Osteoblast (primary cell): ENCODE measurements around the gene SSPN. TPM values are rescaled to one million over a fixed set of nuclear protein-coding genes. Genes with fewer than 3 reads are reported as not detected.

ENCODE experiments used
- DNase-seq: peaks from one replicate; pipeline ENCODE4 v3.0.0; 2011; ENCODE audit warnings: low spot score, mixed read lengths; ENCODE audit not compliant: insufficient read length; ENCODE audit errors: missing footprints
- H2AFZ ChIP-seq: 2 replicates; pipeline ENCODE4 v1.6.0; 2011; ENCODE audit warnings: mild to moderate bottlenecking, low read length
- H3K27ac ChIP-seq: 2 replicates; pipeline ENCODE4 v1.5.1; 2011; ENCODE audit warnings: mild to moderate bottlenecking, low read depth, low read length, moderate library complexity
- H3K27me3 ChIP-seq: 2 replicates; pipeline ENCODE4 v1.6.0; 2012; ENCODE audit warnings: mild to moderate bottlenecking, control low read depth, inconsistent platforms, low read length, moderate library complexity; ENCODE audit not compliant: insufficient read depth
- H3K36me3 ChIP-seq: 2 replicates; pipeline ENCODE4 v1.5.1; 2011; ENCODE audit warnings: mild to moderate bottlenecking, low read length, control low read depth, moderate library complexity; ENCODE audit not compliant: insufficient read depth
- H3K4me1 ChIP-seq: 2 replicates; pipeline ENCODE4 v1.5.1; 2011; ENCODE audit warnings: mild to moderate bottlenecking, low read length, control low read depth, moderate library complexity; ENCODE audit not compliant: insufficient read depth
- H3K4me2 ChIP-seq: 2 replicates; pipeline ENCODE4 v1.6.0; 2011; ENCODE audit warnings: mild to moderate bottlenecking, low read length; ENCODE audit not compliant: insufficient read depth
- H3K4me3 ChIP-seq: fragments of 200-600 bp; sonication (generic); 3 replicates; pipeline ENCODE4 v1.5.1; 2012; ENCODE audit warnings: mild to moderate bottlenecking, low read length, inconsistent platforms; ENCODE audit not compliant: insufficient read depth
- H3K79me2 ChIP-seq: 2 replicates; pipeline ENCODE4 v1.6.0; 2012; ENCODE audit warnings: mild to moderate bottlenecking, low read length, control low read depth, inconsistent platforms; ENCODE audit not compliant: insufficient read depth
- H3K9me3 ChIP-seq: 2 replicates; pipeline ENCODE4 v1.5.1; 2011; ENCODE audit warnings: low read depth, low read length, control low read depth
- H4K20me1 ChIP-seq: 2 replicates; pipeline ENCODE4 v1.6.0; 2012; ENCODE audit warnings: mild to moderate bottlenecking, low read length, control low read depth; ENCODE audit not compliant: insufficient read depth
- total RNA-seq: library from RNA; depleted of rRNA; stranded (reverse); fragments of >200 nt; gene quantifications from 2 replicates; pipeline ENCODE4 v1.2.3, GENCODE V29; 2012
- TF ChIP-seq, protein P1 (sequence below): IDR thresholded peaks from 2 replicates; pipeline ENCODE4 v1.5.1; 2011; ENCODE audit warnings: mild to moderate bottlenecking, low read depth, low read length, moderate library complexity; ENCODE audit errors: extremely low read depth

The SSPN gene
- total RNA-seq, 1 donor, result 9.8 TPM

DNA sequence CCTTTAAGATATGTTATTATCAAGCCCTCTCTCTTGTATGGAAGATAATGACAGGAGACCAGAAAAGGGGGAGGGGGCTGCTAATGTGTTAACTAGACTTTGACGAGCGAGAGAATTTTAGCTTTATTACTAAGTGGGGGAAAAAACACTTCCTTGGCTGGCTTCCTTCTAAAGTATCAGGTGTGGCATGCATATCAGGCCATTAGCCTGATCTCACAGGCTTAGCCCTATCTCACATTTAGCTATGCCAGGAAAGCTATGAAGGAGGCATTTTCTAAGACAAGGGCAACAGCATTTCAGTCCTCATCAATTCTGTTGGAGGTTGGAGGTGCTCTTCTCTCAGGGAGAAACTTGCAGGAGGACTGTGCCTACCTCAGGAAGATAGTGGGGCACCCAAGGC is 9.9 kb downstream of the SSPN start:
- DNase-seq, result no peak
- no peak overlapping the region for H2AFZ ChIP-seq
- H3K27ac ChIP-seq, result no peak overlapping the region
- H3K4me1 ChIP-seq, result peaks cover 4% of the 10 kb centered on the region
- peak overlapping the region; percentile 14 for H3K4me2 ChIP-seq
- no peaks in the 10 kb centered on the region for H3K36me3 ChIP-seq
- H3K79me2 ChIP-seq, result no peaks in the 10 kb centered on the region
- no peaks in the 10 kb centered on the region for H3K27me3 ChIP-seq
- no peaks in the 10 kb centered on the region for H3K9me3 ChIP-seq
- TF ChIP-seq, protein P1, sequence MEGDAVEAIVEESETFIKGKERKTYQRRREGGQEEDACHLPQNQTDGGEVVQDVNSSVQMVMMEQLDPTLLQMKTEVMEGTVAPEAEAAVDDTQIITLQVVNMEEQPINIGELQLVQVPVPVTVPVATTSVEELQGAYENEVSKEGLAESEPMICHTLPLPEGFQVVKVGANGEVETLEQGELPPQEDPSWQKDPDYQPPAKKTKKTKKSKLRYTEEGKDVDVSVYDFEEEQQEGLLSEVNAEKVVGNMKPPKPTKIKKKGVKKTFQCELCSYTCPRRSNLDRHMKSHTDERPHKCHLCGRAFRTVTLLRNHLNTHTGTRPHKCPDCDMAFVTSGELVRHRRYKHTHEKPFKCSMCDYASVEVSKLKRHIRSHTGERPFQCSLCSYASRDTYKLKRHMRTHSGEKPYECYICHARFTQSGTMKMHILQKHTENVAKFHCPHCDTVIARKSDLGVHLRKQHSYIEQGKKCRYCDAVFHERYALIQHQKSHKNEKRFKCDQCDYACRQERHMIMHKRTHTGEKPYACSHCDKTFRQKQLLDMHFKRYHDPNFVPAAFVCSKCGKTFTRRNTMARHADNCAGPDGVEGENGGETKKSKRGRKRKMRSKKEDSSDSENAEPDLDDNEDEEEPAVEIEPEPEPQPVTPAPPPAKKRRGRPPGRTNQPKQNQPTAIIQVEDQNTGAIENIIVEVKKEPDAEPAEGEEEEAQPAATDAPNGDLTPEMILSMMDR, result no peak
- peak overlapping the region; percentile 7 for H3K4me3 ChIP-seq
- no peaks in the 10 kb centered on the region for H4K20me1 ChIP-seq

GRCh38 chr12:26205941-26206340 is 10.6 kb downstream of the SSPN start:
- Histone ChIP-seq H3K27me3 (no peaks in the 10 kb centered on the region), H3K36me3 (no peaks in the 10 kb centered on the region), H3K4me2 (no peak overlapping the region), H3K4me1 (peaks cover 4% of the 10 kb centered on the region), H4K20me1 (no peaks in the 10 kb centered on the region), H2AFZ (no peak overlapping the region), H3K27ac (no peak overlapping the region), H3K4me3 (no peak overlapping the region), H3K79me2 (no peaks in the 10 kb centered on the region), H3K9me3 (no peaks in the 10 kb centered on the region)
- TF ChIP-seq, protein P1, result no peak
- no peak for DNase-seq

DNA sequence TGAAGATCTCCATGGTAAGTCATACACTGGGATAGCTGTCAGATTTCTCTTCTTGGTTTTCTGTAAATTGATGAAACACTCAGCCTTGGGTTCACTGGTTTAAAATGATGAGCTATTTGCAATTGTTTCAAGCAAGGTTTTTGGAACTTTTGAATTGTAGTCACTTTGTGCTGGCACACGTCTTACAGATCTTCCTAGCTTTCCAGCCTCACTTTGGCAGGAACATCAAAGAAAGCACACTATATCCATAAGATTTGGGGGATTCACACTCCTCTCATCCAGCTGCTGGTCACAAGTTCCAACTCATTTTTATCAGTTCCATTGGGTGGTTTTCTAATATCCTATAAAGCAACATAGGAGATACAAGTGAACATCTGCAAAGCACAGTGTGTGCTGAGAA is 16.0 kb downstream of the SSPN start:
- H3K4me3 ChIP-seq, result no peak overlapping the region
- TF ChIP-seq, protein P1, result no peak

DNA sequence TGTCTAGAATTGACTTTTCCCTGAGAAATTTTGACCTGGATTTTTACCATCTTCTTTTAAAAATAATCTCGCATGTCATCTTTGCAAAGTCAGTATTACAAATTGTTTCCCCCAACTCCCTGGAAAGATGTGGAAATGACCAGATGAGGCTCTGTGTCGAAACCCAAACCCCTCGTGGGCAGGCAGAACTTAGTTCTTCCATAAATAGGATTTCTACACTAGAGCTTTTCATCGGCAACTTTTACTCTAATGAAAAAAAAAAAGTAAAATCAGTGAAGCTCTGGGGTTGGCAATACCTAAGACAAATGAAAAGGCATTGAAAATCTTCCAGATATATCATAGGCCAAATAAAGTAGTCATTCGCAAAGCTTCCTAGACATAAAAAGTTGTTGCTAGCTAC is 17.0 kb downstream of the SSPN start:
- Histone ChIP-seq H3K4me3 (peak overlapping the region; percentile 44), H3K36me3 (no peaks in the 10 kb centered on the region), H4K20me1 (no peaks in the 10 kb centered on the region), H3K27me3 (no peaks in the 10 kb centered on the region), H3K27ac (peak overlapping the region; percentile 0), H3K4me2 (peak overlapping the region; percentile 39), H2AFZ (peak overlapping the region; percentile 54), H3K9me3 (no peaks in the 10 kb centered on the region), H3K4me1 (peaks cover 10% of the 10 kb centered on the region), H3K79me2 (no peaks in the 10 kb centered on the region)
- TF ChIP-seq, protein P1, result no peak
- no peak for DNase-seq

More for the DNA sequence above, 16.0 kb downstream of the SSPN start:
- Histone ChIP-seq H3K36me3 (no peaks in the 10 kb centered on the region), H4K20me1 (no peaks in the 10 kb centered on the region), H3K27me3 (no peaks in the 10 kb centered on the region), H3K27ac (no peak overlapping the region), H2AFZ (no peak overlapping the region), H3K79me2 (no peaks in the 10 kb centered on the region), H3K4me2 (no peak overlapping the region), H3K4me1 (peaks cover 10% of the 10 kb centered on the region), H3K9me3 (no peaks in the 10 kb centered on the region)
- DNase-seq, result no peak
